ENCODE results near the gene SF3B5. TPM values are rescaled to one million over a fixed set of nuclear protein-coding genes. Genes with fewer than 3 reads are reported as not detected.
"Not testable (repeated sequence)": the region's sequence is repeated elsewhere in the genome, so short reads cannot be mapped to it uniquely, and the experiment has no call there.

SF3B5 gene
- total RNA-seq, 4 donors from 2014 or later, result 60.2 to 187 (median 101) TPM

- WGBS, 2 donors (ENCODE audit: low coverage in 1 of 2), result 67 to 70% methylated on average over 2 of the region's 2 CpGs
- Histone ChIP-seq H3K9me3 (no peaks in the 10 kb centered on the region), H3K27ac (no peak overlapping the region), H3K4me1 (no peaks in the 10 kb centered on the region), H3K4me3 (no peak overlapping the region), H3K27me3 (no peaks in the 10 kb centered on the region), H3K36me3 (no peaks in the 10 kb centered on the region)
- in situ Hi-C loops (cut with MboI; ENCODE audit: low pct_ligation_motif_present in 1 of 4, low pct_unique_long_range_greater_than_20kb in 1 of 4, low sequenced_read_pairs in 3 of 4), result no loop called here
- intact Hi-C loops (cut with DNase I; ENCODE audit: low total_unique reads), result no loop called here
- TF ChIP-seq CTCF (IDR thresholded peaks at IDR 0.05) (no peak), POLR2A (IDR thresholded peaks at IDR 0.05) (no peak), EP300 (IDR thresholded peaks at IDR 0.05; ENCODE audit: low read depth) (no peak), POLR2AphosphoS5 (IDR thresholded peaks at IDR 0.05) (no peak)
- DNase-seq, result no peak
Measured at GRCh38 chr6:144134737-144135136, 39.4 kb upstream of the SF3B5 start.

DNA sequence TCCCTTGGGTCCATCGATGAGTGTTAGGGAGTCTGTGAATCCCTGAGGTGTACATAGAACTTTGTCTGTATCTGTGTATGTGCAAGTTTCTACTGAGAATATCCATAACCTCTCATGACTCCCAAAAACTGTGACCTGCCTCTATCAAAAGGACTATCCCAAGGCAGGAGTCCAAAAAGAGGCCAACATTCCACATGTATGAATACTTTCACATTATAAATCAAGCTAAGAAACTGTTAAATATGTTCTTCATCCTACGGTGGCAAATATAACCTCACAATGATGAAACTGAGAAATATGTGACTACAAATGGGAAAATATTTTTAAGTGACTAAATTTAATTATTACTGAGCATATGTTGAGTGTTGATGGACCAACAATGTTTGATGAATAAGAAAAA is 38.8 kb upstream of the SF3B5 start:
- H3K27me3 ChIP-seq, result no peaks in the 10 kb centered on the region
- H3K9me3 ChIP-seq, result no peaks in the 10 kb centered on the region
- TF ChIP-seq CTCF (IDR thresholded peaks at IDR 0.05), result no peak
- no peak for TF ChIP-seq POLR2A (IDR thresholded peaks at IDR 0.05)
- H3K4me1 ChIP-seq, result no peaks in the 10 kb centered on the region
- 81 to 91% methylated on average over 2 of the region's 2 CpGs for WGBS, 2 donors (ENCODE audit: low coverage in 1 of 2)
- in situ Hi-C loops (cut with MboI; ENCODE audit: low pct_ligation_motif_present in 1 of 4, low pct_unique_long_range_greater_than_20kb in 1 of 4, low sequenced_read_pairs in 3 of 4) (no loop called here), intact Hi-C loops (cut with DNase I; ENCODE audit: low total_unique reads) (no loop called here)
- DNase-seq, result no peak
- H3K36me3 ChIP-seq, result no peaks in the 10 kb centered on the region
- H3K4me3 ChIP-seq, result no peak overlapping the region
- H3K27ac ChIP-seq, result no peak overlapping the region

GRCh38 chr6:144133225-144133821 is 38.0 kb upstream of the SF3B5 start:
- Histone ChIP-seq H3K27me3 (no peaks in the 10 kb centered on the region), H3K27ac (no peak overlapping the region), H3K4me3 (no peak overlapping the region), H3K4me1 (no peaks in the 10 kb centered on the region), H3K36me3 (no peaks in the 10 kb centered on the region), H3K9me3 (no peaks in the 10 kb centered on the region)
- 89% methylated on average over 4 to 5 of the region's 5 CpGs for WGBS, 2 donors (ENCODE audit: low coverage in 1 of 2)
- no peak for TF ChIP-seq POLR2A (IDR thresholded peaks at IDR 0.05)
- TF ChIP-seq EP300 (IDR thresholded peaks at IDR 0.05; ENCODE audit: low read depth), result no peak
- no peak for TF ChIP-seq CTCF (IDR thresholded peaks at IDR 0.05)
- TF ChIP-seq POLR2AphosphoS5 (IDR thresholded peaks at IDR 0.05), result no peak
- in situ Hi-C loops (cut with MboI; ENCODE audit: low pct_ligation_motif_present in 1 of 4, low pct_unique_long_range_greater_than_20kb in 1 of 4, low sequenced_read_pairs in 3 of 4), result no loop called here
- intact Hi-C loops (cut with DNase I; ENCODE audit: low total_unique reads), result no loop called here
- no peak for DNase-seq

DNA sequence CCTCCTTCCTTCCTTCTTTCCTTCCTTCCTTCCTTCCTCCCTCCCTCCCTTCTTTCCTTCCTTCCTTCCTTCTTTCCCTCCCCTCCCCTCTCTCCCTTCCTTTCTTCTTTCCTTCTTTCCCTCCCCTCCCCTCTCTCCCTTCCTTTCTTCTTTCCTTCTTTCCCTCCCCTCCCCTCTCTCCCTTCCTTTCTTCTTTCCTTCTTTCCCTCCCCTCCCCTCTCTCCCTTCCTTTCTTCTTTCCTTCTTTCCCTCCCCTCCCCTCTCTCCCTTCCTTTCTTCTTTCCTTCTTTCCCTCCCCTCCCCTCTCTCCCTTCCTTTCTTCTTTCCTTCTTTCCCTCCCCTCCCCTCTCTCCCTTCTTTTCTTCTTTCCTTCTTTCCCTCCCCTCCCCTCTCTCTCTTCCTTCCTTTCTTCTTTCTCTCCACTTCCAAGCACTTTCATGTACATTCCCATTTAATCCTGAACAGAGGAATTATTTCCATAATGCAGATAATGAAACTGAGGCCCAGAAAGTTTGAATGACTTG is 36.9 kb upstream of the SF3B5 start:
- H3K36me3 ChIP-seq; DNase-seq; H3K27me3 ChIP-seq; H3K9me3 ChIP-seq; intact Hi-C loops (cut with DNase I; ENCODE audit: low total_unique reads); H3K27ac ChIP-seq; in situ Hi-C loops (cut with MboI; ENCODE audit: low pct_ligation_motif_present in 1 of 4, low pct_unique_long_range_greater_than_20kb in 1 of 4, low sequenced_read_pairs in 3 of 4); H3K4me1 ChIP-seq; H3K4me3 ChIP-seq: not testable (repeated sequence)

GRCh38 chr6:144131248-144131709 is 35.9 kb upstream of the SF3B5 start:
- Histone ChIP-seq H3K36me3 (no peaks in the 10 kb centered on the region), H3K9me3 (no peaks in the 10 kb centered on the region), H3K4me3 (no peak overlapping the region), H3K4me1 (no peaks in the 10 kb centered on the region), H3K27me3 (no peaks in the 10 kb centered on the region), H3K27ac (no peak overlapping the region)
- no peak for TF ChIP-seq EP300 (IDR thresholded peaks at IDR 0.05; ENCODE audit: low read depth)
- in situ Hi-C loops (cut with MboI; ENCODE audit: low pct_ligation_motif_present in 1 of 4, low pct_unique_long_range_greater_than_20kb in 1 of 4, low sequenced_read_pairs in 3 of 4) (no loop called here), intact Hi-C loops (cut with DNase I; ENCODE audit: low total_unique reads) (no loop called here)
- 68 to 88% methylated on average over 1 of the region's 1 CpG for WGBS, 2 donors (ENCODE audit: low coverage in 1 of 2)
- no peak for DNase-seq

All from transverse colon (tissue), 4 donors.